ENCODE data around the gene ACO2.
"Not testable (repeated sequence)": the region's sequence is repeated elsewhere in the genome, so short reads cannot be mapped to it uniquely, and the experiment has no call there.

The ACO2 gene

DNA sequence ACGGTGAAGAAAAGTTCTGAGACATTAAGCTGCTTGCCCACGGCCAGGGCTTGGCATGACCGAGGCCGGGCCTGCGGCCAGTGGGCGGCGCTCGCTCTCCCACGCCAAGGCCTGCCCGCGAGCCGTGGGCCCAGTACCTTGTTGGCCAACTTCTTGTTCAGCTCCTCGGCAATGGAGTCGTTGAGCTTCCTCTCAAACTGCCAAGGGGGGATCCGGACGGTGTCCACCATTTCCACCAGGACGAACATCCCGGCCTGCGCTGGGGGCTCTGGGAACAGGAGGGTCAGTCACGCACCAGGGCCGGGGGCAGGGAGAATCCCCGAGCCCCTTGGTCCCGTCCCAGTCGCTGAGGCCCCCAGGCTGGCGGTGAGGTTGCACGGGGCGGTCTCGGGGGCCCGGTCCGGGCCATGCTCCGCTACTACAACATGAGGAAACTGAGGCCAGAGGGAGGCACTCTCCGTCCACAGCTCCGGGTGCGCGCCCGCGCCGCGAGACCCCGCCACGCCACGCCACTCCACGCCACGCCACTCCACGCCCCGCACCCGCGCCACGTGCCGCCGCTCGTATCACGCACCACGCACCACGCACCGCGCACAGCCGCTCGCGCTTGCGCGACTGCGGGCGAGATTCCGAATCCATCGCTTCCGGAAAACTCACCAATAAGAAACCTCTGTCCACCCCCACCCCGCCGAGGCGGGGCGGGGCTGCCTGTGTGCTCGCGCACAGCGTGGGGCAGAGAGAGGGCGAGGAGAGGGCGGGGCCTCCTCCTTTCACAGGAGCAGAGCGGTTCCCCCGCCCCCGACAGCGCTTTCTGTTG, 75.1 kb downstream of the ACO2 start, which contains the start of gene POLR3H:
TSS of gene POLR3H (minus strand) at position 617 of the 817 bp plus-strand sequence. CDS start at position 248, 369 bp downstream.
- peak; percentile 95 to 99 for DNase-seq

DNA sequence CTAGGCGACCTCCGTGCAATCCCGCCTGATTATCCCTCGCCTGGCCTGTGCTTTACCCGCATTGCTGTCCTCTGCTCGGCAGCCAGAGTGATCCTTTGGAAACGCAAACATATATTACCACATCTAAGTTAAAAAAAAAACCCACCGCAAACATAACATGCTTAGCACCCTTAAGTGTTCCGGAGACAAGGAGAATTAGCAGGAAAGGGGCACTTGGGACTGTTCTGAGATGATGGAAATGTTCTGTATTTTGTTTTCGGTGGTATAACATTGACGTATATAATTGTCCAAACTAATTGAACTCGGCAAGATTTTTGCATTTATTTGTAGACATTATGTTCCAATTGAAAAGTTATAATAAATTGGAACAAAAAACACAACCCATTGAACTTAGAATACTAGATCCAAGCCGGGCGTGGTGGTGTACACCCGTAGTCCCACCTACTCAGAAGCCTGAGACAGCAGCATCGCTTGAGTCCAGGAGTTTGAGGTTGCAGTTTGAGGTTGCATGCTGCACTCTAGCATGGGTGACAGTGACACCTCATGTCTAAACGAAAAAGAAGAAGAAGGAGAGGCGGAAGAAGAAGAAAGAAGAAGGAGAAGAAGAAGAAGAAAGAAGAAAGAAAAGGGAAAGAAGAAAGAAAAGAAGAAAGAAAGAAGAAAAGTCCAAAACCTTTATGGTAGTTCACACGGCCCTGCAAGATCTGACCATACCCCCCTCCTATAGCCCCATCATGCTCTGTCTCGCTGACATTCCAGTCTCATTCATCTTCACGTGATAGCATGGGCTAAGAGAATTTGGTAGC, 76.0 kb downstream of the ACO2 start:
- DNase-seq: no peak

DNA sequence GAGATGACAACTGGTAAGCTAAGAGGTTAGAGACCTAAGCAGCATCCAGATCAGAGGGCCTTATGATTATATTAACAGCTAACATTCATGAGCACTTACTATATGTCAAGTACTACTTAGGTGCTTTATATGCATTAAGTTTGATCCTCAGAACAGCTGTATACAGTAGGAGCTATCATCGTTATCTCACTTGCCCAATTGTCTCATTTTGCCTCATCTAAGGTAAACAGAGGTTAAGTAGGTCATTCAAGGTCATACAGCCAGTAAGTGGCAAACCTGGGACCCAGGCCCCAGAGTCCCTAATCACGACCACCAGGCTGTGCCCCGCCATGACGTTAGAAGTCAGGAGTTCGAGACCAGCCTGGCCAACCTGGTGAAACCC, 79.9 kb downstream of the ACO2 start:
- DNase-seq: no peak

DNA sequence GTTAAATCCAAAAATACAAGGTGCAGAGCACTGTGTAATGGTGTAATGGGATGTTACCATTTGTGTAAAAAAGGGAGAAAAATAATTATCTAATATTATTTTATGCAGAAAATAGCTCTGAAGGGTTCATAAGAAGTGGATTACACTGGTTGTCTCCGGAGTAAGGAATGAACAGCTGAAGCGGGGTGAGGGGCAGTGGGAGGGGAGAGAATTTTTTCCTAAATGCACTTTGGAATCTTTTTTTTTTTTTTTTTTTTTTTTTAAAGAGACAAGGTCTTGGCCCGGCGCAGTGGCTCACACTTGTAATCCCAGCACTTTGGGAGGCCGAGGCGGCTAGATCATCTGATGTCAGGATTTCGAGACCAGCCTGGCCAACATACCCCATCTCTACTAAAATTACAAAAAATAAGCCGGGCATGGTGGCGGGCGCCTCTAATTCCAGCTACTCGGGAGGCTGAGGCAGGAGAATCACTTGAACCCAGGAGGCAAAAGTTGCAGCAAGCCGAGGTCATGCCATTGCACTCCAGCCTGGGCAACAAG, 82.1 kb downstream of the ACO2 start:
- DNase-seq: no peak

DNA sequence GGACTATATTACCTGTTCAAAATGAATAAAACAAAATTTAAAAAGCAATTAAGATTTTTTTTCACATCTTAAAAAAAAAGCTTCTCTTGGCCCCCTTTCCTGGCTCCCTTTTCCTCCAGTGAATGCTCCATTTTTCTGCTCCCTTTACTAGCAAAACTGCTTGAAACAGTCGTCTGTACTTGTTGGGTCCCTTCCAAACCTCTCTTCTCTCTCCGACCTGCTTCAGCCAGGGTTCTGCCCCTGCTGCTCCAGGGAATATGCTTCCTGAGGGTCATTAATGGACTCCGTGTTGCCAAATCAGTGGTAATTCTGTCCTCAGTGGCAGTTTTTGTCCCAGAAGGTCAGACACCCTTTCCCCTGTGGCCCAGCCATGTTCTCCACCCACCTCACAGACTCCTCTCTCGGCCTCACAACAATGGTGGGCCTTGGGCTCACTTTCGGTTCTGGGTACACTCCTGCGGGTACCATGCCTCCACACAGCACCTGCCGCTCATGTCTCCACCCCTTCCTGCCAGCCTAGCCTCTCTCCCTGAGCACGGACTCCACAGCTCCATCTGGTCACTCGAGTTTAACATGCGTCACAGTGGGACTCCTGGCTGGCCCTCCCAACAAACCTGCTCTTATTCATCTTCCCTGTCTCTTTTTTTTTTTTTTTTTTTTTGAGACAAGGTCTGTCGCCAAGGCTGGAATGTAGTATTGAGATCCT, 83.1 kb downstream of the ACO2 start:
- DNase-seq: no peak

DNA sequence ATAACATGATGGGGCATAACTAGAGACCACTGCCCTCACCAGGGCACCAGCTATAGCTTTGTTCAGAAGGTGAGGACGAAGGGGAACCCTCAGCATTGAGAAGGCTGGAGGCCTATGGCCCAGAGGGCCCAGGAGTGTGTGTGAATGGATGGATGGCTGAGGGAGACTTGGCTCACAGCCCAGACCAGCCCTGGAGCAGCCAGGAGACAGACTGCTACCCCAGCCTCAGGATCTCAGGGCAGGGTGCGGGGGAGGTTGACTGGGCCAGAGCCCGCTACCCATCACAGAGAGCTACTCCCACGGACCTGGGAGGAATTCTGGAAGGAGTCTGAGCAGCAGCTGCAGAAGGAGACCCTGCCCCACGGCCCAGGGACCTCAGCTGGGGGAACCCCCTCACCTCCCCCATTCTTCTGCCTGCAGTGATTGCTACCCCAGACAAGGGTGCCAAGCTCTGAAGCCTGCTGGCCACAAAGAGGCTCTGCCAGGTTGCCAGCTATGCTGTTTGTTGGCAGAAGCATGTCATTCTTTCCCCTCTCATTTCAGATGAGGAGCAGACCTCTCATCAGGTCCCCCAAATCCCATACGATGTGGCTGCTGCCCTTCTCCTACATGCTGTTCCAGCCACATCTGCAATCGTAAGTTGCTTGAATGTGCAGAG, 86.5 kb downstream of the ACO2 start:
- no peak for DNase-seq

DNA sequence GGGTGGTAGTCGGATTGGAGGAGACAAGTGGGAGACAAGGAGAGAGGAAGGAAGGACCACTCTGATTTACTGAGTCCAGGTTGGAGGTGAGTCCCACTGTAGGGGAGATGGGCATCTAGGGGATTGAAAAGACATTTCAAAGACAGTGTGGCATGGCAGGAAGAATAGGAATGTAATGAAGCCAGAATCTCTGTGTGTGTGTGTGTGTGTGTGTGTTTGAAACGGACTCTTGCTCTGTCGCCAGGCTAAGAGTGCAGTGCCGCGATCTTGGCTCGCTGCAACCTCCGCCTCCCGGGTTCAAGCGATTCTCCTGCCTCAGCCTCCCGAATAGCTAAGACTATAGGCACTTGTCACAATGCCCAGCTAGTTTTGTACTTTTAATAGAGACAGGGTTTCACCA, 87.6 kb downstream of the ACO2 start:
- no peak for DNase-seq

DNA sequence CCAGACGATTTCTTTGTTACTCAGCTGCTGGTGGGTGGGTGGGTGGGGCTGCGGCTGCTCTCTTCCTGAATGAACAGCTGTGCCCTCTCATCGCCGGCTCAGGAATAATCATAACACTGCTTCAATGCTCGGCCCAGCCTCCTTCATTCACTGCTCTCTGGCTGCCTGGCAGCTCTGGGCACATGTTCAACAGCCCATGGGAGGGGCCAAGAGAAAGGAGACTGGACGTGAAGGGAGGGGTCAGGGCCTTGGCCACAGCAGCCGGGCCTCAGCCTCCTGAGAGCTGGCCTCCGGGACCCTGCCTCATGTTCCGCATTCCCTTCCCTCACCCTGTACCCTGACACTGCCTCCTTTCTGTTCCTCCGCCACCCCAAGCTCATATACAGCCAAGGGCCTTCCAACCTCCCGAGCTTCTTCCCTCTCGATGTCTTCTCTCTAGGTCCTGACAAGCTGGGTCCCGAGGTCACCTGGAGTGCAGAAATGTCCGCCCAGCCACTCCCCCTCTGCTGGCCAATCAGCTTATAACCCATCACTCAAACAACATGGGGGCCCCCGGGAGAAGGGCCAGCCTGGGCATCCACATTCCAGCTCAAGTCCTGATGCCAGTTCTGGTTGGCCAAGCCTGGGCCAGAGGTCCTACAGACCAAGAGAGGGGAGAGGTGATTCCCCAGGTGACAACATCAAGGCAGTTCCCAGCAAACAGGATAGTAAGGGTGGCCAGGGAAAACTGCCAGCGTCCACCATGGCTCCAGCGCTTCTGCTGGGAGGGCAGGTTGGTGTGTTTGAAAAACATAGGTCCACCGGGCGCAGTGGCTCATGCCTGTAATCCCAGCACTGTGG, 88.7 kb downstream of the ACO2 start:
- DNase-seq: peak; percentile 79 to 87

DNA sequence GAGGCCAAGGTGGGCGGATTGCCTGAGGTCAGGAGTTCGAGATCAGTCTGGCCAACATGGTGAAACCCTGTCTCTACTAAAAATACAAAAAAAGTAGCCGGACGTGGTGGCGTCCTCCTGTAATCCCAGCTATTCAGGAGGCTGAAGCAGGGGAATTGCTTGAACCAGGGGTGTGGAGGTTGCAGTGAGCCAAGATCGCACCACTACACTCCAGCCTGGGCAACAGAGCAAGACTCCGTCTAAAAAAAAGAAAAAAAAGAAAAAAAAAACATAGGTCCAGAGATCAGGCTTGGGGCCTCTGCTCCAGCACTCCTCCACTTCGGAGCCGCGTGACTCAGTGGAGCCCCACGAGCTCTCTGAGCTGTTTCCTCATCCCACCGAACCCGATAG, 89.3 kb downstream of the ACO2 start:
- DNase-seq: not testable (repeated sequence)

DNA sequence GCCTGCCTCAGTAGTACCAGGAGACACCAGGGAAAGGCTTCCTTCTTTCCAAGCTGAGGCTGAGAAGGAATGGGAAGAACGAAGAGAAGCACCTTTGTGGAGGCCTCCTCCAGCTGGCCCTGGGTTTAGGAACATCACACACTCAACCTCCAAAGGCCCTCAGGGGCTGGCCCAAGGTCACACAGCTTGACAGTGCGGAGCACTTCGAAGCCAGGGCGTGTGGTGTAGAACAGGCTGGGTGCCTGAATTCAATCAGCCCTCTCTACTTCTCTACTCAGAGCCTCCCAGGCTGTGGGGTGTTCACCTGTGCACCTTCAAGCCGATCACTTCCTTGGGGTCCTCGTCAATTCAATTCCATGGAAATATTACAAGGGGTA, 91.2 kb downstream of the ACO2 start:
- no peak for DNase-seq

DNA sequence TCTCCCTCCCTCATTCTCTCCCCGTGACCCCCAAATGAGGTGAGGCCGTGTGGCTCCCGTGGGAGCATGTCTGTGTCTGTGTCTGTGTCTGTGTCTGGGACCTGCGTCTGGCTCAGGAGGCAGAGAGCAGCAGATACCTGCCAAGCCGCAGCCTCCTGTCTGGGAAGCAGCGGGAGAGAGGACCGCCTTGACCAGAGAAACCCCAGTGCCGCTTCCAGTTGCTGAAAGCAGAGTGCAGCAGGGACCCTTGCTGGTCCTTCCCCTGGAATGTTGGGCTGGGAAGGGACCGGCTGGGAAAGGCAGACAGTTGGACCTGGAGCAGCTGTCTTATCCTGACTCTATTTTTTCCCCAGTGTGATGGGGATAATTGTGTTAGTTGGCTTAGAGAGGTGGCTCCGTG, 92.4 kb downstream of the ACO2 start:
- no peak for DNase-seq

DNA sequence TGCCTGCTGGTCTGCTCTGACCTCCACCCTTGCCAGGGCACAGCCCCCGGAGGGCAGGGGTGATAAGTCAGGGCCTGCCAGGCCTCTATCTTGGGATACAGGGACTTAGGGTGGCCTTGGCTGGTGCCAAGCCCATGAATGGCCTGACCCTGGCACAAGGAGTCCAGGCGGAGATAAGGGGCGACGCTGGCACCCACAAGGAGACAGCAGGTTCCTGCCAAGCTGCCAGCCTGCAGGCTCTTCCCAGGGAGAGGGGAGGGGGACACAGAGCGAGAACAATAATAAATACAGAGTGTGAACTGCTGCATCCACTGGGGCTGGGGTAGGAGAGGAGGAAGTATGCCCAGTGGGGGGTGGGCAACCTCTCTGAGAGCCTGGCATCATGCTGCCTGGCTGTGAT, 92.9 kb downstream of the ACO2 start:
- DNase-seq: no peak

DNA sequence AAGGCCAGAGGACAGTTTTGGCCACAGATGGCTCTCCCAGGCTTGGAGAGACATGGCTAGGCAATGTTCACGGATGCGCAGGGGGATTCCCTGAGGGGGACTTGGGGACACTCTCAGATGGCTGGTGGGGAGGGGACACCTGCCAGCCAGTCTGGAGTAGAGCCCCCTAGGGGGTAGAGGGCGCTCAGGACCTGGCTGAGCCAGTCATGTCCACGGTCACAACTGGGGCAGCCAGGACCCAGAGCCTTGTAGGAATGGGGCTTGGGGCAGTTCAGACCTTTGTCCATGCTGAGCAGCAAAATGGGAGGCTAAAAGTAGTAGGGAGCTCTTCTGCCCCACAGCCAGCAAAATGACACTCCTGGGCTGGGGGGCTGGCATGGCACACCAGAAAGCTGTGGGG, 93.5 kb downstream of the ACO2 start:
- DNase-seq: no peak

DNA sequence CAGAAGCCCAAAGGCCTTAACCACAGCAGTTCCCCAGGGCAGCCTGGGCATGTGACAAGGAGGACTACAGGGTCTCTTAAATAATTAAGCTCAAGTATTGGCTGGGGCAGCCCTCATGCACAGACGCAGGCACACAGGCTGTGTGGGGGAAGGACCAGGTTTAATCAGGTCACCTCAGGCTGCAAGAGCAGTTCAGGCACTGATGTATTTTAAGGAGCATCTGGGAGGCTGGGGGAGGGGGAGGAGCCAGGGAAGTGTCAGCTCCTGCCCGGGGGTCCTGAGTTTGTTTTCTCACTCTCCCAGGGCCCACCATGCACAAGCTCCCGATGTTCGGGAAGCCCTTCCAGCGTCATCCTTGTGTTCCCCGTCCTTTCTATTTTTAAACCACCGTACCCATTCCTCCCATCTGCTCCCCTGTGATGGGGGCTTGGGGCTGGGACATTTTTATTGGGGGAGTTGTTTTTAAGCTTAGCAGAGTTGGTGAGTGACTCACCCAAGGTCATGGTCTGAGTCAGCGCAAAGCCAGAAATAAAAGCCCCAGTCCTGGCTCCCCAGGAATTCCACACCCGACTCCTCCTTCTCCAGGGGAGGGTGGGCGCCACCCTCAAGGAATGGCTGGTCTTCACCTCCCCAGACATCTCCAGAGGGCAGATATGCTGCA, 94.3 kb downstream of the ACO2 start:
- peak in 1 of 2 experiments; percentile 48 for DNase-seq

DNA sequence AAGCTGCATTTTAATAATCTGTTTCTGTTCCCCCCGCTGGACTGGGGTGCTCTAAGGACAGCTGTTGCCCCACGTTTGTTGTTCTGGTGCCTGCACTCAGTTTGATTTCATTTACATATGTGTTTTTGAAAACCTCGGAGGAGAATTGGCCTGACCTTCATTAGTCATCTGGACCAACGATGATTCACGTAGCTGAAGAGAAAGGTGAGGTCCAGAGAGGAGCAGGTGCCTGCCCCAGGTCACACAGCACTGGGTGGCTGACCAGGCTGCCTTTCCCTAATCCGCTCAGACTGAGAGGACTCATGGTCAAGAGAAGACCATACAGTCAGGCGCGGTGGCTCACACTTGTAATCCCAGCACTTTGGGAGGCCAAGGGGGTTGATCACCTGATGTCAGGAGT, 95.6 kb downstream of the ACO2 start:
- DNase-seq: no peak

DNA sequence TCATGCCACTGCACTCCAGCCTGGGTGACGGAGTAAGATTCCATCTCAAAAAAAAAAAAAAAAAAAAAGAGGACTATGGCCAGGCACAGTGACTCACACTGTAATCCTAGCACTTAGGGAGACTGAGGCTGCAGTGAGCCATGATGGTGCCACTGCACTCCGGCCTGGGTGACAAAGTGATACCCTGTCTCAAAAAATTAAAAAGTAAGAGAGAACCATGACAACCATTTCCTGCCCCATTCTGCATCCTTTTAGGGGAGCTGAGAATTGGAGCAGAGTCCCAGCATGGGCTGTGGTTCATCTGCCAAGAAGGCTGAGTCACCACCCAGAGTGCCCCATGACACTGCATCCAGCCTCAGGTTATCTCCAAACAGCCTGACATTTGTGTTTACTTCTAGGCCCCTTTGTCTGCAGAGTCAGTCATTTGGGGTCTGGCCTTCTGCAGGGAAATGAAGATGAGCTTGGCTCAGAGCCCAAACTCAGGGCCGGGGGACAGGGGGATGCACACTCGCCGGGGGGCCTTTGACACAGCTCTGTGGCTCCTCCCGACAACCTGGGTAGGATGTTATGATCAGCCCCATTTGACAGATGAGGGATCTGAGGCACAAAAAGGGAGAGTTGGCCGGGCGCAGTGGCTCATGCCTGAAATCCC, 96.6 kb downstream of the ACO2 start:
- no peak for DNase-seq

DNA sequence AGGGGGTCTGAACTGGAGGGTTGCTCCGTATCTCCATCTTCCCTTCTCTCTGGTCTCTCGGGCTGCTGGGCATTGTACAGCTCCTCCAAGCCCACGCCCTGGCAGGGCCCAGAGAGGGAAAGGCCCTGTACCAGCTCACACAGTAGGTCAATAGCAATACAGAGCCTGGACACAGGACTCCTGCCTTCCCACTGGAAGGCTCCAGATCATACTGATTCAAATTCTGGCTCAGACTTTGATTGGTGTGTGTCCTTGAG, 98.5 kb downstream of the ACO2 start:
- DNase-seq: no peak

DNA sequence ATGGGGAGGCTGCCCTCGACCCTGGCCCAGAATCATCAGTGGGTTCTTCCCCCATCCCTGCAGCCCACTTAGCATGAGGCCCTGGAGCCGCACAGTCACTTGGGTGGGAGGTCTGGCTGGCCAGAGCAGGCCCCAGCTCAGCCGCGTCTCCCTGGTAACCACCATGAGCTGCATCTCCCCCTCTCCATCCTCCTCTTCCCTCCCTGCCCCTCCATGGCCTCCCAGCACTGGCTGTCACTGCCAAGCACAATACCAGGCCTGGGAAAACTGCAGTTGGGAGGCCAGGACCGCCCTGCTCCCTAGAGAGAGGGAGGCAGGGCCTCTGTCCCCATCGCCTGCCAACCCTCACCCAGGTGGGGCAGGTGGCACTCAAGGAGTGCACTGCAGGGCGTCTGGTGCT, 99.9 kb downstream of the ACO2 start:
- no peak for DNase-seq

DNA sequence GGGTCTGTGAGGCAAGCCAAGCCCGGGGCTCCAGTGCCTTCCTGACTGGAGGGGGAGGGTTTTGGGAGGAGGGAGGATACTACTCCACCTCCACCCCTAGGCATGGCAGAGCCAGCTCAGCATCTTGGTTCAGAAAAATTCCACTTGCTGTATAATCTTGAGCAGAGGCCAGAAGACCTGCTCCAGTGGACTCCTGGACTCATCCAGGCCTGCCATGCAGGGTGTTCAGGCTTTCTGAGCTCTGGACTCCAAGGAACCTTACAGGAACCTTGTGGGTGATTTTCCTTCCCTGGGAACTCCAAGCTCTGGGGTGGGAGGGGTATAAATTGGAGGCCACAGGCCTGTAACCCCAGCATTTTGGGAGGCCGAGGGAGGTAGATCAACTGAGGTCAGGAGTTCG, 101.3 kb downstream of the ACO2 start:
- DNase-seq: no peak

DNA sequence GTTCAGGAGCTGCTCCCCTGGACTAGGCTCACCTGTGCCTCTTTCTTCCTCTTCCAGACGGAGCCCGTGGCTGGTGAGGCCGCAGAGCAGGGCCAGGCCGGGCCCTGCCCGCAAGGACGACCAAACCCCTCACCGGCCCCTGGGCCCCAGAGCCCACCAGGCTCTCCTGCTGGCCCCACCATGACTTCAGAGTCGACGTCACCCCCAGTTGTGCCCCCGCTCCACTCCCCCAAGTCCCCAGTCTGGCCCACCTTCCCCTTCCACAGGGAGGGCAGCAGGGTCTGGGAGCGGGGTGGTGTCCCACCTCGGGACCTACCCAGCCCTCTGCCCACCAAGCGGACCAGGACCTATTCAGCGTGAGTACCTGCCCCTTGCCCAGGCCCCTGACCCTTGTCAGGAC, 102.9 kb downstream of the ACO2 start:
- no peak for DNase-seq

DNA sequence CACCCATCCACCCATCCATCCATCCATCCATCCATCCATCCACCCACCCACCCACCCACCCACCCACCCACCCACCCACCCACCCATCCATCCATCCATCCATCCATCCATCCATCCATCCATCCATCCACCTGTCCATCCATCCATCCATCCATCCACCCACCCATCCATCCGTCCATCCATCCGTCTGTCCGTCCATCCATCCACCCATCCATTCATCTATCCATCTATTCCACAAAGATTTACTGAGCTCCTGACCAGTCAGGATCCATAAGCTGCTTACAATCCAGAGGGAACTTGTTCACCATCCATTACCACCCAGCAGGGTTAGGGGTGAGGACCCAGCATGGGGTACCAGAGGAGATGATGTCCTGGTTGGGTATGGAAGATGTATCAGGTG, 103.4 kb downstream of the ACO2 start:
- DNase-seq: not testable (repeated sequence)
